ENCODE results near the gene TALDO1.

Gene TALDO1

GRCh38 chr11:808427-809286 lies 61.4 kb downstream of the TALDO1 start:
- H3K4me1 ChIP-seq (ENCODE audit: control insufficient read depth, insufficient read depth, low read length, poor library complexity, severe bottlenecking), result peaks cover 15% of the 10 kb centered on the region
- peak overlapping the region; percentile 97 for H3K4me3 ChIP-seq (ENCODE audit: extremely low read depth, insufficient read depth, low read length, poor library complexity, severe bottlenecking)
- peaks cover 31% of the 10 kb centered on the region for H3K36me3 ChIP-seq (ENCODE audit: control insufficient read depth, insufficient read depth, low read length)
- H3K27ac ChIP-seq (ENCODE audit: low read depth, low read length, severe bottlenecking), result peak overlapping the region; percentile 100
- WGBS, 2 experiments (ENCODE audit: insufficient coverage in 2 of 2), result 31 to 35% methylated on average over 32 of the region's 36 CpGs
- H3K9me3 ChIP-seq (ENCODE audit: control insufficient read depth, low read length), result no peaks in the 10 kb centered on the region

- 0% methylated on average over 52 to 75 of the region's 81 CpGs for WGBS, 2 experiments (ENCODE audit: insufficient coverage in 2 of 2)
- H3K27ac ChIP-seq (ENCODE audit: low read depth, low read length, severe bottlenecking), result peak within 1 kb of the TSS; percentile 100
These were observed 62.2 kb downstream of the TALDO1 start, which contains the start of gene RPLP2 for GRCh38 chr11:809287-810039. Gene RPLP2, plus strand, starts transcription at chr11:809967. Its CDS starts 268 bp downstream, at chr11:810235.

DNA sequence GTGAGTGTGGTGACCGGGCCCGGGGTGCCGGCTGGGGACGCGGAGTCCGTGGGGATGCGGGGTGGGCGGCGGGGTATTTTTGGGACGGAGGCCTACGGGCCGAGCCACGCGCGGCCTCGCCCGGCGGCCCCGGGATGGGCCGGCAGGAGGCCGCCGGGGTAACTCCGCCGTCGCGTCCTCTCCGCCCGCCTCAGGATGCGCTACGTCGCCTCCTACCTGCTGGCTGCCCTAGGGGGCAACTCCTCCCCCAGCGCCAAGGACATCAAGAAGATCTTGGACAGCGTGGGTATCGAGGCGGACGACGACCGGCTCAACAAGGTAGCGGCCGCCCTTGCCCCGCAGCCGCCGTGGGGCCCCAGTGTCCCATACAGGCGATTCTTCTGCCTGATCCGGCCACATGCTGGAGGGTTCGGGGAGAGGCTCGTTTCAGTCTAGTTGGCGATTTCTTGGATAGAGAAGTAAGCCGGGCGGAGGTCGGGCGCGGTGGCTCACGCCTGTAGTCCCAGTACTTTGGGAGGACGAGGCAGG lies 62.8 kb downstream of the TALDO1 start:
- WGBS, 2 experiments (ENCODE audit: insufficient coverage in 2 of 2), result 0% methylated on average over 43 to 53 of the region's 55 CpGs
- H3K4me1 ChIP-seq (ENCODE audit: control insufficient read depth, insufficient read depth, low read length, poor library complexity, severe bottlenecking), result peaks cover 6% of the 10 kb centered on the region
- no peaks in the 10 kb centered on the region for H3K9me3 ChIP-seq (ENCODE audit: control insufficient read depth, low read length)
- peaks cover 39% of the 10 kb centered on the region for H3K36me3 ChIP-seq (ENCODE audit: control insufficient read depth, insufficient read depth, low read length)
- H3K4me3 ChIP-seq (ENCODE audit: extremely low read depth, insufficient read depth, low read length, poor library complexity, severe bottlenecking), result peak overlapping the region; percentile 97
- H3K27ac ChIP-seq (ENCODE audit: low read depth, low read length, severe bottlenecking), result peak overlapping the region; percentile 100

More at GRCh38 chr11:809287-810039, 62.2 kb downstream of the TALDO1 start, which contains the start of gene RPLP2:
- H3K9me3 ChIP-seq (ENCODE audit: control insufficient read depth, low read length), result no peaks in the 10 kb centered on the region
- peaks cover 36% of the 10 kb centered on the region for H3K36me3 ChIP-seq (ENCODE audit: control insufficient read depth, insufficient read depth, low read length)
- peaks cover 7% of the 10 kb centered on the region for H3K4me1 ChIP-seq (ENCODE audit: control insufficient read depth, insufficient read depth, low read length, poor library complexity, severe bottlenecking)
- H3K4me3 ChIP-seq (ENCODE audit: extremely low read depth, insufficient read depth, low read length, poor library complexity, severe bottlenecking), result peak within 1 kb of the TSS; percentile 97

DNA sequence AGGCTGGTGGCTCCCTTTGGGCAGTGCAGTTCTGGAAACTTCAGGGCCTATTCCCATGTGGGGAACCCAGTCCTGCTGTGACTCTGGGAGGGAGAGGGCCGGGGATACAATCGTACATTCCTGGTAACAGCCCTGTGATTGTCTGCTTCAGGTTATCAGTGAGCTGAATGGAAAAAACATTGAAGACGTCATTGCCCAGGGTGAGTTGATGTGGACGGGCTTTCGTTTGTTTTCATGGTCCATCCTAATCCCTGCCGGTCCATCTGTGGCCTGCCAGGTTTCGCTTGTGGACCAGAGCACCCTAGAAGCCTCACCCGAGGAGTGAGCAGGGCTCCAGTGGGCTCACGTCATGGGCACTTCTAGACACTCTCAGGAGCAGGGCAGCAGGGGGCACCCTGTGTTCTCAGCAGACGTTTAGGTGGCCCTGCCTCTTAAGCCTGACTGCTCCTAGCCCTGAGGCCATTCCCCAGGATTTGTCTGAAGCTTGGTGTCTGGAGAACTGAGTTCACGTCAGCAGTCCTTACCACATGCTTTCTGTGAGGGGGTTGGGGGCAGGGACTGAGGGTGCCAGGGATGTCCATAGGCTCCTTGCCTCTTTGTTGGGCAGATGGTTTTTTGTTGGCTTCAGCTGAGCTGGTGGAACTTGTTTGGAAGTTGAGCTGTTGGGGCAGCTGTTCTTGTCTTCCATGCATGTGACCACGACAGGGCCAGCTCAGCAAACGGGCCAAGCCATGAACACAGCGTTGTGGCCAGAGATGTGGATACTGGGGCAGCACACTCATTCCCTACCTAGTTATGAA lies 64.4 kb downstream of the TALDO1 start:
- peaks cover 6% of the 10 kb centered on the region for H3K4me1 ChIP-seq (ENCODE audit: control insufficient read depth, insufficient read depth, low read length, poor library complexity, severe bottlenecking)
- H3K27ac ChIP-seq (ENCODE audit: low read depth, low read length, severe bottlenecking), result no peak overlapping the region

DNA sequence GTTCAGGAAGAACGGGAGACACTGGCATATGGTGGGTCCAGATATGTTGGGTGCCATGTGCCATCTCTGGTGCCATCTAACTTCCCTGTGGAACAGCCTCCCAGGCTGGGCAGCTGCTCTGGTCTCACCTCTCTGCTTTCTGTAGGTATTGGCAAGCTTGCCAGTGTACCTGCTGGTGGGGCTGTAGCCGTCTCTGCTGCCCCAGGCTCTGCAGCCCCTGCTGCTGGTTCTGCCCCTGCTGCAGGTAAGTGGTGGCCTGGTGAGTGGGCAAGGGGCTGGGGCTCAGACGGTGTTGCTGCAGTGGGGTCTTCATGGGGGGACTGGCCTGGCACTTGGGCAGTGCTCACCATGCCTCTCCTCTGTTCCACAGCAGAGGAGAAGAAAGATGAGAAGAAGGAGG lies 65.1 kb downstream of the TALDO1 start:
- Histone ChIP-seq H3K36me3 (ENCODE audit: control insufficient read depth, insufficient read depth, low read length) (peaks cover 43% of the 10 kb centered on the region), H3K4me3 (ENCODE audit: extremely low read depth, insufficient read depth, low read length, poor library complexity, severe bottlenecking) (no peak overlapping the region), H3K9me3 (ENCODE audit: control insufficient read depth, low read length) (no peaks in the 10 kb centered on the region), H3K27ac (ENCODE audit: low read depth, low read length, severe bottlenecking) (no peak overlapping the region), H3K4me1 (ENCODE audit: control insufficient read depth, insufficient read depth, low read length, poor library complexity, severe bottlenecking) (peaks cover 6% of the 10 kb centered on the region)
- 93 to 100% methylated on average over 2 to 3 of the region's 3 CpGs for WGBS, 2 experiments (ENCODE audit: insufficient coverage in 2 of 2)

More for the DNA sequence above, 64.4 kb downstream of the TALDO1 start:
- H3K36me3 ChIP-seq (ENCODE audit: control insufficient read depth, insufficient read depth, low read length), result peaks cover 43% of the 10 kb centered on the region
- H3K9me3 ChIP-seq (ENCODE audit: control insufficient read depth, low read length), result no peaks in the 10 kb centered on the region
- WGBS, 2 experiments (ENCODE audit: insufficient coverage in 2 of 2), result 96% methylated on average over 14 of the region's 14 CpGs
- peak overlapping the region; percentile 97 for H3K4me3 ChIP-seq (ENCODE audit: extremely low read depth, insufficient read depth, low read length, poor library complexity, severe bottlenecking)

DNA sequence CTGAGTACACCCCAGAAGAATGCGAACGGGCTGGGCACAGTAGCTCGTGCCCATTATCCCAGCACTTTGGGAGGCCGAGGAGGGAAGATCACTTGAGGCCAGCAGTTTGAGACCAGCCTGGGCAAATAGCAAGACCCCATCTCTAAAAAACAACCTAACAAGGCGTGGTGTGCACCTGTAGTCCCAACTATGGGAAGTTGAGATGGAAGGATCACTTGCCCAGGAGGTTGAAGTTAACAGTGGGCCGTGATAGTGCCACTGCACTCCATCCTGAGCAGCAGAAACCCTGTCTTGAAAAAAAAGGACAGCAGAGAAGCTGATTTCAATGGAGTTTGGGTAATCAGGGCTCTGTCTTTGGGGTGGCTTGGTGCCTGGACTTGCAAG lies 65.8 kb downstream of the TALDO1 start:
- Histone ChIP-seq H3K4me3 (ENCODE audit: extremely low read depth, insufficient read depth, low read length, poor library complexity, severe bottlenecking) (no peak overlapping the region), H3K9me3 (ENCODE audit: control insufficient read depth, low read length) (no peaks in the 10 kb centered on the region), H3K27ac (ENCODE audit: low read depth, low read length, severe bottlenecking) (no peak overlapping the region), H3K4me1 (ENCODE audit: control insufficient read depth, insufficient read depth, low read length, poor library complexity, severe bottlenecking) (peaks cover 6% of the 10 kb centered on the region), H3K36me3 (ENCODE audit: control insufficient read depth, insufficient read depth, low read length) (peaks cover 43% of the 10 kb centered on the region)
- 95 to 98% methylated on average over 4 to 6 of the region's 6 CpGs for WGBS, 2 experiments (ENCODE audit: insufficient coverage in 2 of 2)

DNA sequence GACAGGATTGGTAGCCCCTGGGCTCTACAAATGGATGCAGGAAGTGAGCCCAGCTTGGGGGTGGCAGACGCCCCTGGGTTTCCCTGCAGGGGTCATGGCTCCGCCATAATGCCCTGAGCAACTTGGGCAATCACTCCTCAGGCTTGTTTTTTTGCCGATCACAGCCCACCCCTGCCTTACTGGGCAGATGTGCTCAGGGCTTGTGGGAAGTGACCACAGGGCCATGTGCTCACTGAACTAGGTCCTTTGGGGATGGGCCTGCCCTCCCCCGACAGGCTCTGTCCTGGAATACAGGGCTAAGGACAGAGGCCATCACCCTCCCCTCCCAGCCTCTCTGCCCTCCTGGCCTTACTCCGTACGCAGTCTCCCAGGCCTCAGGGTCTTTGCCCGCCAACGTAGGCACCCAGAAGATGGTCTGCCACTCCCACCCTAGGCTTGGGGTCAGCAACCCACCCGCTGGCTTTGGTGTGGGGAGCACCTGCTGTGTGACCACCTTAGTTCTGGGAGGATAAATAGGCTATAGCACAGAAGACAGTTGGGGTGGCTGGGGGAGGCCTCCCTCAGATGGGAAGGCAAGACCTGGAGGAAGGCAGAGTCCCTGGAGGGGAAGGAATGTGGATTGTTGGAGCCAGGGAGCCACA lies 66.3 kb downstream of the TALDO1 start:
- Histone ChIP-seq H3K9me3 (ENCODE audit: control insufficient read depth, low read length) (no peaks in the 10 kb centered on the region), H3K4me1 (ENCODE audit: control insufficient read depth, insufficient read depth, low read length, poor library complexity, severe bottlenecking) (peaks cover 6% of the 10 kb centered on the region), H3K27ac (ENCODE audit: low read depth, low read length, severe bottlenecking) (no peak overlapping the region), H3K36me3 (ENCODE audit: control insufficient read depth, insufficient read depth, low read length) (peaks cover 43% of the 10 kb centered on the region), H3K4me3 (ENCODE audit: extremely low read depth, insufficient read depth, low read length, poor library complexity, severe bottlenecking) (no peak overlapping the region)
- 95 to 100% methylated on average over 4 to 7 of the region's 9 CpGs for WGBS, 2 experiments (ENCODE audit: insufficient coverage in 2 of 2)

Measured in mesodermal cell (in vitro differentiated cells).